Measurements from ENCODE around the gene CCL15.

CCL15 gene, protein sequence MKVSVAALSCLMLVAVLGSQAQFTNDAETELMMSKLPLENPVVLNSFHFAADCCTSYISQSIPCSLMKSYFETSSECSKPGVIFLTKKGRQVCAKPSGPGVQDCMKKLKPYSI

DNA sequence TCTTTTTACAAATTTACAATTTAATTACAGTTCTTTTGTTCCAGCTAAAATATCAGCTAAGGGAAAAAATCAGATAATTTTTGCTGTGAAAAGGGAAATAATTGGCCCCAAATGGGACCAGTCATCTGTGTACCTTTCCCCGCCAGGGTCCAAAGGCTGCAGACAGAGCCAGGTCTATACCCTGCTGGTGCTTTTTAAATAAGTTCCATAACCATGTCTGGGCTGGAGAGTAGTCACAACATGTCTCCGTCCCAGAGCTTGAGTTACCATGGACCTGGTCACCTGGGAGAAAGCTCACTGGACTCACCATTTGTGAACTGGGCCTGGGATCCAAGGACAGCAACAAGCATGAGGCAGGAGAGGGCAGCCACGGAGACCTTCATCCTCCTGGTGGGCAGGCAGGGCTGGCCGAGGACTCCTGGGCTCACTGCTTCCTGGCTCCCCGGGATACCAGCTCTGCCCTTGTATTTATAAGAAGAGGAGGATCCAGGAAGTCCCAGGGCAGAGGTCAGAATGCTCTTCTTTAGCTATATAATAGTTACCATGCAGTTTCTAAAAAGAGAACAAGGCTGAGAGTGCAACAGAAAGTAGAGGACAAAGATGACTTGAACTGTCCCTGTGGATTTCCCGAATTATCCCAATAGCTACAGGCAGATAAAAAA, at the start of gene CCL15:
TSS of gene CCL15 (minus strand) at position 444 of the 662 bp plus-strand sequence. CDS start at position 383, 61 bp downstream.
- FAIRE-seq (no peak), DNase-seq (ENCODE audit: insufficient read length, low spot score) (no peak)
- TF ChIP-seq CTCF (IDR thresholded peaks at IDR 0.05; ENCODE audit: insufficient read depth, missing control alignments) = no peak

GRCh38 chr17:36049643-36050042, 48.3 kb upstream of the CCL15 start:
- FAIRE-seq (no peak), DNase-seq (ENCODE audit: insufficient read length, low spot score) (no peak)
- no peak for TF ChIP-seq CTCF (IDR thresholded peaks at IDR 0.05; ENCODE audit: insufficient read depth, missing control alignments)

- TF ChIP-seq CTCF (IDR thresholded peaks at IDR 0.05; ENCODE audit: insufficient read depth, missing control alignments) = no peak
- no peak for DNase-seq (ENCODE audit: insufficient read length, low spot score)
- FAIRE-seq = no peak
Measured at GRCh38 chr17:36048066-36048465, 46.7 kb upstream of the CCL15 start.

DNA sequence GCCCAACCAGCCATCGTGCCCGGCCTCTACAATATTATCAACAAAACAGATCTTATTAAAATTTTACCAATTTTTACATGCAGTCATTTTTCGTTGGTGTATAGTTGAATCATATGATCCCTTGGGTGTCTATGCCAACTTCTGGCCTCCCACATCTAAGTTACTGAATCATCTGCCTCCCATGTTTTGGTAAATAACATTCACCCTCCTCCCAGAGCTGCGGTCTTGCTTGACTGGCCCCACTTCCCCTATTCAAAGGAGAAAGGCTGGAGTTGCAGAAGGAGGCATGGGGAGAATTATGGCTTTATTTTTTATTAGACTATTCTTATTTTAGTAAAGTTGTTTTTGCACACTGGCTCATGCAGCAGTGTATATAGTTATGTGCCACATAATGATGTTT, 34.9 kb upstream of the CCL15 start:
- FAIRE-seq = no peak
- DNase-seq (ENCODE audit: insufficient read length, low spot score) = no peak
- no peak for TF ChIP-seq CTCF (IDR thresholded peaks at IDR 0.05; ENCODE audit: insufficient read depth, missing control alignments)

GRCh38 chr17:36034127-36034526, 32.8 kb upstream of the CCL15 start:
- no peak for TF ChIP-seq CTCF (IDR thresholded peaks at IDR 0.05; ENCODE audit: insufficient read depth, missing control alignments)
- FAIRE-seq = no peak
- DNase-seq (ENCODE audit: insufficient read length, low spot score) = no peak

DNA sequence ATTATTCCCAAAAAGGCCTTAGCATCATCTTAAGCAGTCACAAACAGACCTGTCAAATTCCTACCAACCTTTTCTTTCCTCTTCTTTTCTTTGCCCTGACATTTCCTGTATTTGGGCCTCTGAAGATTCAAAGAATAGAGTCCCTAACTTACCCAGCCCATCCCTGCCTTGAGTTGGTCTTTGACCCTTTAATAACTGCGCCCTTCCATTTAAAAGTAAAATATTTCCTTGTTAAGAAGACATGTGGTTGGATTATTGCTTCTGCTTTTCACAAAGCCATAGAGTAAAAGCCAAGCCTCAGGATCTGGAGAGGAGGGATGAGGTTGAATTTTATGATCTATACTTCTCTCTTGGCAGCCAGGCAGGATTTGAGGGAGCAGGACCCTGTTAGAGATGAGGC, 29.6 kb upstream of the CCL15 start:
- FAIRE-seq = no peak
- DNase-seq (ENCODE audit: insufficient read length, low spot score) = no peak
- TF ChIP-seq CTCF (IDR thresholded peaks at IDR 0.05; ENCODE audit: insufficient read depth, missing control alignments) = no peak

GRCh38 chr17:36027761-36028160, 26.4 kb upstream of the CCL15 start:
- DNase-seq (ENCODE audit: insufficient read length, low spot score) = no peak
- no peak for FAIRE-seq
- no peak for TF ChIP-seq CTCF (IDR thresholded peaks at IDR 0.05; ENCODE audit: insufficient read depth, missing control alignments)
